GM23338 (cell line): ENCODE measurements around the gene EIF5A2.
"Not testable (repeated sequence)": the region's sequence is repeated elsewhere in the genome, so short reads cannot be mapped to it uniquely, and the experiment has no call there.

Experiments used
- EZH2 ChIP-seq: fragments of 200-600 bp; sonication (generic); IDR thresholded peaks from one replicate; pipeline ENCODE4 v1.8.0; 2017; ENCODE audit warnings: antibody characterized with exemption, mild to moderate bottlenecking, low read depth; ENCODE audit not compliant: unreplicated experiment
- TF ChIP-seq, protein P1 (sequence below), 2 experiments: fragments of 200-600 bp in 1 of 2; sonication (generic) in 1 of 2; conservative IDR thresholded peaks; 2 replicates each; pipeline versions ENCODE4 v1.5.1 to v1.6.1; 2016 to 2017; ENCODE audit warnings: antibody characterized with exemption in 2 of 2, low read depth in 2 of 2, mild to moderate bottlenecking in 2 of 2, moderate library complexity in 1 of 2

- TF ChIP-seq, protein P1, sequence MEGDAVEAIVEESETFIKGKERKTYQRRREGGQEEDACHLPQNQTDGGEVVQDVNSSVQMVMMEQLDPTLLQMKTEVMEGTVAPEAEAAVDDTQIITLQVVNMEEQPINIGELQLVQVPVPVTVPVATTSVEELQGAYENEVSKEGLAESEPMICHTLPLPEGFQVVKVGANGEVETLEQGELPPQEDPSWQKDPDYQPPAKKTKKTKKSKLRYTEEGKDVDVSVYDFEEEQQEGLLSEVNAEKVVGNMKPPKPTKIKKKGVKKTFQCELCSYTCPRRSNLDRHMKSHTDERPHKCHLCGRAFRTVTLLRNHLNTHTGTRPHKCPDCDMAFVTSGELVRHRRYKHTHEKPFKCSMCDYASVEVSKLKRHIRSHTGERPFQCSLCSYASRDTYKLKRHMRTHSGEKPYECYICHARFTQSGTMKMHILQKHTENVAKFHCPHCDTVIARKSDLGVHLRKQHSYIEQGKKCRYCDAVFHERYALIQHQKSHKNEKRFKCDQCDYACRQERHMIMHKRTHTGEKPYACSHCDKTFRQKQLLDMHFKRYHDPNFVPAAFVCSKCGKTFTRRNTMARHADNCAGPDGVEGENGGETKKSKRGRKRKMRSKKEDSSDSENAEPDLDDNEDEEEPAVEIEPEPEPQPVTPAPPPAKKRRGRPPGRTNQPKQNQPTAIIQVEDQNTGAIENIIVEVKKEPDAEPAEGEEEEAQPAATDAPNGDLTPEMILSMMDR (conservative IDR thresholded peaks at IDR 0.05; ENCODE audit: low read depth in 2 of 2) = not testable (repeated sequence)
- TF ChIP-seq EZH2 = not testable (repeated sequence)
Measured at GRCh38 chr3:170877311-170877710, 31.1 kb downstream of the EIF5A2 start.
